GOT3 (cell line): ENCODE measurements around the gene NEURL4.
A peak's percentile ranks its signal among the peaks of the same experiment; 100 is the strongest.

ENCODE experiments used
- DNase-seq: peaks from one replicate; lab custom pipeline; 2025; ENCODE audit warnings: mixed read lengths; lab: John Stamatoyannopoulos, UW

NEURL4 gene

GRCh38 chr17:7323731-7324437 lies 5.3 kb downstream of the NEURL4 start:
- no peak for DNase-seq

- DNase-seq = no peak
These were observed 6.5 kb downstream of the NEURL4 start for GRCh38 chr17:7322520-7323194.

GRCh38 chr17:7321466-7321865 lies 7.7 kb downstream of the NEURL4 start:
- DNase-seq = no peak

DNA sequence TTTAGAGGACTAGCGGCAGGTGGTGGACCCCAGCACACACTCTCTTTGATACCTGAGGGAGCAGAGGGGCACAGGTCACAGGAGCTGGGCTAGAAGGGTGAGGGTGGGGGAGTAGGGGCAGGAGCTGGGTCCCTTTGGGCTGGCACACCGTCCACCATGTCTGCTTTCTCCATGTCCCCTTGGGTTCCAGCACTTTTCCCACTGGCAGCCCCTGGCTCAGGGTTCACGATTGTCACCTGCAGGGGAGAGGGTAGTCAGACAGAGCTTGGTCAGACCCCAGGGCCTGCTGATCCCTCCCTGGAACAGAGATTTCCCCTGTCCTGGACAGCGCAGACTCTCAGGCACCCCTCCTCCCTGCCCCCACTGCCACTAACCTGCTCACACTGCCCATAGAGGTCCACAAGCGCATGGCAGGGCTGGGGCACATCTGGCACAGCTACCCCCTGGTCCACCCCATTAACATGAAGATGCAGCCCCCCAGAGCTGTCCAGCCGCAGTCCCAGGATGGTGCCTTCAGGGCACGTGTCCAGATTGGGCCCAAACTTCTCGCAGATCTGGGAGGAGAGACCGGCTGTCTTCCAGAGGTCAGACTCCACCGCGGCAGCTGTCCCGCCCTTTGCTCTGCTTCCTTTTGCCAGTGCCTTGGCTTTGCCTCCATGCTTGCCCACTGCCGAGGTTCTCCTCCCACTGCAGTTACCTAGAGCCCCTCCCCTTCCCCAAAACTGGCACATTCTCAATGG lies 10.8 kb downstream of the NEURL4 start:
- no peak for DNase-seq

- DNase-seq = no peak
These were observed 11.9 kb downstream of the NEURL4 start for GRCh38 chr17:7317161-7317803.

DNA sequence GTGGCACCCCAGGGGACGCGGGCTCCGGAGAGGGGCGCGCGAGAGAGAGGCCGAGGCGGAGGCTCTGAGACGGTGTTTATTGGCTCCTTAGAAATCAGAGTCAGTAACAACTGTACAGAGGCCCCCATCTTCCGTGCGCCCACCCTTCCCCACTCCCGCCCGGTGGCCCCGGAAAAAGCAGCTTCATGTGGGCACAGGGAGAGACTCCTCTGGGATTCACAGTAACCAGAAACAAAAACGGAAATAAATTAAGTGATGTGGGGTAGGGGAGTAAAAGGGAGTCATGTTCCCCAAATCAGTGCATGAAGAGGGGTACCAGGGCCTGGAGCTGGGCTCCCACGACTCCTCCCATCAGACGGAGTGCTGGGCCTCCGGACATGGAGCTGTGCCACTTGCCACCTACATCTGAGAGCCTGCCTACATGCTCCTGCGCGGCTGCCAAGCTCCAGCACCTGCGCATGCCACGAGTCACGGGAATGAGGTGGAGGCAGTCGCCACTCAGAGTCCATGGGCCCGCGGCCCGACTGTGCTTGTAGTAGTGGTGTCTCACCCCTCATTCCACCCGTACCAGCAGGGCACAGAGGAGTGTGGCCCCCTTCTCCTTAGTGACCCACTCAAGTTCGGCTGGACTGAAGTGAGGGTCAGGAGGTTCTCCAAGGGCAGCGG lies 13.4 kb downstream of the NEURL4 start:
- no peak for DNase-seq

DNA sequence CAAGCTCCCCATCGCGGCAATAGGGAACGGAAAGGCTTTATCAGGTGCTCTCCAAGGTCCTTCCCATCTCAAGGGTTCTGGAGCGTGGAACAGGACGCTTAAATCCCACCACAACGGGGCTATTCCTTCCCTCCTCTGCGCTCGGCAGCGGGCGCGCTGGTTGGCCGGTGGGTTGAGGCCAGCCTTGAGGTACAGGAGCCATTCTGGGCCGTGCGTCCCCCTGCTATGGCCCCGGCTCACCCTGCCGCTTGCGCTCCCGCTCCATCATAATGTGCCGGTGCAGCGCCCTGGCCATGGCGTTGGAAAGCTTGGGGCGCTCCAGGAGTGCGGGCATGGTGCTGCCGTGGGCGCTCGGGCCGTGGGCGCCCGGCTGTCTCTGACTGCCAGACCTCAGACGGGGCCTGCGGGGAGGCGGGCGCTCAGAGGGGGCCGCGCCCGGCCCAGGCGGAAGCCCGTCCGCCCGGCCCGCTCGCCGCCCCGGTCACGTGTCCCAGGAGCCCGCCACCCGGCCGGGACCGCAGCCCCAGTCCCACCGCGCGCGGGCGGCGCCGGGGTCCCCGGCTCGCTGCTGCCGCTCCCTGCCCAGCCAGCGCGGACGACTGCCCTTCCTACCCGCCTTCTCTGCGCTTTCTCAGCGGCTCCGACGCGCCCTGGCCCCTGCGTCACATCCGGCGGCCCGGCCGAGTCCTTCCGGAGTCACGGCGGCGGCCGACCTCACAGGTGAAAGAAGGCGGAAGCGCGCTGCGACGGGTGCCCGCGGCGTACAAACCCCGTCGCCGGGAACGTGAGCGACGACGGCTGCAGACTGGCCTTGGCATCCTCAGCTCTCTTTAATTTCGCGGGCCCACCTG lies 14.2 kb downstream of the NEURL4 start, which contains the start of gene GPS2:
GPS2 (minus strand) TSS at position 642 of the 851 bp plus-strand sequence; CDS start at position 334, 308 bp downstream.
- DNase-seq = peak; percentile 49

GRCh38 chr17:7313890-7314718 lies 15.0 kb downstream of the NEURL4 start:
- DNase-seq = no peak

DNA sequence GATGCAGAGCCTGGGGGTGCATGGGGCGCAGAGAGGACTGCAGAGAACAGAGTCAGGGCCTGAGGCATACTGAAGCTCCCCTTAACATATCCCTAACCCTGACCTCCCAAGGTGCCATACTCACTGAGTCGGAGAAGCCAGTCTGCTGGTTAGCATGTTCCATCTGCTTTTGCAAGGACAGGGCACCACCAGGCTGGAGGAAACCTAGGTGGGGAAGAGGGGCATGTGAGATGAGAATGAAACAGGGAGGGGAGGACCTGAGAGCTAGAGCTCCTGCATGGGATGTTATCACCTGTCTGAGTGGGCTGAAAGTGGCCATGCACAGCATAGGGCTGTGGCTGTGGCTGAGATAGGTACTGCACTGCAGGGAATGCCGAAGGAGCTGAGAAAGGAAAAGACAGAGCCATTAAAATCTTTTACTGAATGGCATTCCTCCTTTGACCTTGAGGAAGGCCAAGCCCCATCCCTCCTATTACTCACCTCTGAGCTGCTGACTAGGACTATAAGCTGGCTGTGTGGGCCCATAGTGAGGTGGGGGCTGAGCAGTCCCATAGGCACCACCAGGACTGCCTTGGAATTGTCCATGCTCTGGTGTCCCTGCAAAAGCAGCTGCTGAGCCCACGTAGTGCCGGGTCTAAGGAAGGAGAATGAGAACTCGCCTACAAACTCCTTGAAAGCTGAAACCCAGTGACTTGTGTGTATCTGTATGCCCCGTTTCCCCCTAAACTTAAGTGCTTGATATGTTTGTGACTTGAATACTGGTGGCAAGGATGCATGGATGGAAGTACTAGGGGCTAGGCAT lies 15.8 kb downstream of the NEURL4 start:
- no peak for DNase-seq

- DNase-seq = no peak
These were observed 16.6 kb downstream of the NEURL4 start for GRCh38 chr17:7312432-7313087.

DNA sequence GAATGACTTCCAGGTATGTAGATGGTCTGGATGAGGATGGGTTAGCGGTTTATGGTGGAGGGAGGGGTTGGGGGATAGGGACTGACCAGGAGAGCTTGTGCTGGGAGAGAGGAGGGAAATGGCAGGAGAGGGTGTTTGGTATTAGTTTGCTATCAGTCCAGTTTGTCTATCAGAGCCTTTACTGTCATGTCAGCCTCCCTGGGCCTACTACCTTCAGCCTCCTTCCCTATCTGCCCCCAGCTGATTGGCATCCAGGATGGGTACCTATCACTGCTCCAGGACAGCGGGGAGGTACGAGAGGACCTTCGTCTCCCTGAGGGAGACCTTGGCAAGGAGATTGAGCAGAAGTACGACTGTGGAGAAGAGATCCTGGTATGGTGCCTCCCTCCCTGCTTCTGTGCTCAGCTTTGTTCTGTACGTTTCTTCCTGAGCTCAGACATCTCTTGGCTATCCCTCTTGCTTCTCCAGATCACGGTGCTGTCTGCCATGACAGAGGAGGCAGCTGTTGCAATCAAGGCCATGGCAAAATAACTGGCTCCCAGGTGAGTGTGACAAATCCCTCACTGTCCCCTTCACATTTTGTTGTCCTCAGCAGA lies 17.9 kb downstream of the NEURL4 start:
- DNase-seq = no peak

DNA sequence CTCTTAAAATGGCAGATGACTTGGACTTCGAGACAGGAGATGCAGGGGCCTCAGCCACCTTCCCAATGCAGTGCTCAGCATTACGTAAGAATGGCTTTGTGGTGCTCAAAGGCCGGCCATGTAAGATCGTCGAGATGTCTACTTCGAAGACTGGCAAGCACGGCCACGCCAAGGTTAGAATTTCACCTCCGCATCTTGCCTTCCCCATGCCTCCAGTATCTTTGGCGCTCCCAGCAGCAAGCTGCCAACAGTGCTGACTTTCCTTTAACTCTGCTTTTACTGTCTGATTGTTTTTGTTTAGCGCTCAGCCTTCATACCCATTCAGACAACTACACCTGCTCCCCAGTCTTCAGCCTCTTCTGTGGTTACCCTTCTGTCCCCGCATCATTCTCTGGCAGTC lies 19.5 kb downstream of the NEURL4 start:
- DNase-seq = no peak

DNA sequence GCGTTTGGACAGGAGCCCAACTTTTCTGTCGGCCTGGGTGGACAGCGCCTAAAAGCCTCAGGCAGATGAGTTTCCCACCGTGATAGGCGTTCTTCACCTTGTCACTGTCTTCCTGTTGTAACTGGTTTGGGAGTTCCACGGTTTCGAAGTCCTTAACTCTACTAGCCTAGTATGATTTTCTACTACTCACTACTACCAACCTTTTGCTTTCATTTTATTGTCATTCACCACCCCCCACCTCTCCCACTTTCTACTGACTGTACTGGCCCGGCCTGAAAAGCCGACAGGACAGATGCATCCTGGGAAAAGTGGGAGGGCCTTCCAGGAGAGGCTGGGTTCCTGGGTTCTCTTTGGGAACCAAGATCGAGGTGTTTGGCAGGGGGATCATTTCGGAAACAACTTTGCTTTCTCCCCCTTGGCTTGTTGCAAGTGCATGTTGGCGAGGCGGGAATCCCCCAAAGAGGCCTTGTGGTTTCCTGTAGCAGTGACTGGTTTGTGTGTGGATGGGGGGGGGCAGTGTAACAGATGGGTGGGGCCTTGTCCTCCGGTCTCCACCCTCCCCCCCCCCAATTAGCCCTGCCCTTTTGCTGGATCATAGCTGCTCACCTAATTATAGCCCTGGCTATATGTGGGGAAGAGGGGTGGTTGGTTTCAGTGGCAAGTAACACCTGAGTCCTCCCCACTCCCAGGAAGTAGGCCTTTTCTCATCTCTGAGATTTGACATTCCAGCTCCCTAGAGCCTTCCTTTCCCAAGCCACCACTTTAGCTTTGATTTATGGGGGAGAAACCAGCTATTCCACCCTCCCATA lies 20.3 kb downstream of the NEURL4 start:
- DNase-seq = peak; percentile 36

DNA sequence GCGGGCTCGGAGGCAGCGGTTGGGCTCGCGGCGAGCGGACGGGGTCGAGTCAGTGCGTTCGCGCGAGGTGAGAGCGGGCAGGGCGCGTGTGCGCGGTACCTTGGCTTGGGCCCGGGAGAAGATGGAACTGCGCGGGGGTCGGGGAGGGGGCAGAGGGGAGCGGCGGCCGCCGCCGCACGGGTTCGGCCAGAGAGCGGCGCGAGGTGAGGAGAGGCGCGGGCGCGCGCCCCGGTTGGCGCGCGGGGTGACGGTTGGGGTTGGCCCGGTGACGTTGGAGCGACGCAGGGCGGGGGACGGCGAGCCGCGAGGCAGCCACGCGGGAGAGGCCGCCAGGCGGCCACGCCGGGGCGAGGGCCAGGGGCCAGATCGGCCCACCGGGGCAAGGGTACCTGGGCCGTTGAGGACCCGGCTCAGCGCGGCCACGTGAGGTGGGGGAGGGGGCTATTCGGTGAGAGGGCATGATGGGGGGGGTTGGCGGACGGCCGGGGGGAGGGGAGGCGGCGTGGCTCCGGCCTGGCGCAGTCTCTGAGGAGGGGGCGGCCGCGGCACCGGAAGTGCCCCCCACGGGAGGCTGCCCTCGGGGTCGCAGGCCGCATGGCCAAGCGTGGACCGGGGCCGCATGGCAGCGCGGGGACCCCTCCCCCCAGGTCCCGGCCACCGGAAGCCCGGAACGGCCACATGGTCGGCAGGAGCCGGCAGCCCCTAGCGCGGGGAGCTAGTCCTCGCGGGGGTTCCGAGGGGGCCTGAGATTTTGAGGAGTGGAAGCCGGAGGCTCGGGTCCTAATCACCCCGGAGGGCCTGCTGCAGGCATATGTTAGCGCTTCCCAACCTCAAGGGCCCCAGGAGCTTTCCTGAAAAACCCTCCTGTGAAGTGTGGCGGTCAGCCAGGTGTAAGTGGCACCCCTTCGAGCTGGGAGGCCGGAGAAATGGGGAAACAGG lies 21.2 kb downstream of the NEURL4 start:
- DNase-seq = no peak

- peak; percentile 98 for DNase-seq
These were observed 22.0 kb downstream of the NEURL4 start, which contains the start of gene EIF5A for GRCh38 chr17:7306911-7307685. TSS of gene EIF5A (plus strand) at chr17:7307628. CDS start at chr17:7309636, 2,008 bp downstream.
